SJCRH30 (cell line): ENCODE data around the gene PNPO. TPM values are rescaled to one million over a fixed set of nuclear protein-coding genes. Genes with fewer than 3 reads are reported as not detected.
"Not testable (repeated sequence)": the region's sequence is repeated elsewhere in the genome, so short reads cannot be mapped to it uniquely, and the experiment has no call there.

ENCODE experiments used
- DNase-seq, 2 experiments: peaks; one replicate each; pipeline ENCODE4 v3.0.0-alpha.2; 2015 to 2020
- H3K27ac ChIP-seq: fragments of 250-450 bp; sonication (Bioruptor Pico); 2 replicates; pipeline ENCODE4 v1.5.1; 2020; ENCODE audit warnings: mild to moderate bottlenecking, moderate library complexity
- H3K27me3 ChIP-seq: fragments of 250-450 bp; sonication (Bioruptor Pico); 2 replicates; pipeline ENCODE4 v1.5.1; 2020; ENCODE audit warnings: mild to moderate bottlenecking, moderate library complexity
- H3K36me3 ChIP-seq: fragments of 250-450 bp; sonication (Bioruptor Pico); 2 replicates; pipeline ENCODE4 v1.5.1; 2020; ENCODE audit warnings: mild to moderate bottlenecking, moderate library complexity
- H3K4me1 ChIP-seq: fragments of 250-450 bp; sonication (Bioruptor Pico); 2 replicates; pipeline ENCODE4 v1.5.1; 2020; ENCODE audit warnings: mild to moderate bottlenecking, moderate library complexity
- H3K4me3 ChIP-seq: fragments of 250-450 bp; sonication (Bioruptor Pico); 2 replicates; pipeline ENCODE4 v1.5.1; 2020; ENCODE audit warnings: mild to moderate bottlenecking, moderate library complexity
- H3K9me3 ChIP-seq: fragments of 250-450 bp; sonication (Bioruptor Pico); replicated peaks from 2 replicates; pipeline ENCODE4 v1.5.1; 2020; ENCODE audit warnings: mild to moderate bottlenecking, moderate library complexity
- total RNA-seq: library from RNA; depleted of rRNA; stranded (reverse); fragments of >200 nt; shearing (Covaris generic); gene quantifications from 2 replicates; pipeline ENCODE4 v1.2.3, GENCODE V29; 2014

PNPO gene
- total RNA-seq, 1 experiment from 2014 or later = 9.7 TPM

DNA sequence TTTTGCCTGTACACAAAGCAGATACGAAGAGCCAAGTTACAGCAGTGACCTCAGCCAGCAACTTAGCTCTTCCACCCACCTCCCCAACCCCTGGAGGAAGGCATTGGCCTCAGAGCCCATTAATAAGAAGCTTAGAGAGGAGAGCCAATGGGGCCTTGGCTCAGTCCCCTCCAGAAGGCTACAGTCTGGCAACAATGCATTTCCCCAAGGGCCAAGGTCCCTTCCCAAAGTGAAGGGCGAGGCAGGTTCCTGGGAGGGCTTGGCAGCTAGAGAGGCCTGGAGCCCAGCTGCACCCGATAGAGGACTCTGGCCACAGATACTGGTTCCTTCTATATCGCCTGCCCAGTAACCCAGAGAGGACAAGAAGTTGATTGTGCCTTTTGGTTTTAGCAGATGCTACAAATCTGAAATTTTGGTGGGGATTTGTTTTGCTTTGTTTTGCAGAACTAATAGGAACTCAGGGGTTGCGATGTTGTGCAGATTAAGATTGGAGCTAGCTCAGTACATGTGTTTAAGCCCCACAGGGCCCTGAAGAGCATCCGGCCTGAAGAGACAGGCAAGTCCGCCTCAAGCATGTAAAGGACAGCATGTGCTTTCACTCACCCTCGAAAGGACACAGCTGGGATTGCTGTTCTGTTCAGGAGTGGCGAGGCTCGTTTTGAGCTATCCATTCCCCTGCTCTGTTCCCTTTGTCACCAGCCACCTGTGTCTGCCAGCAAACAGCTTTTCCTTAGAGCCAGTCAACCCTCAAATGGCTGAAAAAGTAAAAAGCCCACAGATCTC lies 12.0 kb upstream of the PNPO start:
- no peak overlapping the region for H3K27ac ChIP-seq
- no peaks in the 10 kb centered on the region for H3K9me3 ChIP-seq
- H3K27me3 ChIP-seq = no peaks in the 10 kb centered on the region
- H3K4me3 ChIP-seq = no peak overlapping the region
- peaks cover 2% of the 10 kb centered on the region for H3K4me1 ChIP-seq
- no peak for DNase-seq
- H3K36me3 ChIP-seq = peaks cover 10% of the 10 kb centered on the region

GRCh38 chr17:47931848-47932247 lies 9.5 kb upstream of the PNPO start:
- H3K27me3 ChIP-seq = no peaks in the 10 kb centered on the region
- no peaks in the 10 kb centered on the region for H3K9me3 ChIP-seq
- no peak for DNase-seq
- H3K4me3 ChIP-seq = no peak overlapping the region
- H3K27ac ChIP-seq = no peak overlapping the region
- peaks cover 16% of the 10 kb centered on the region for H3K4me1 ChIP-seq
- H3K36me3 ChIP-seq = peaks cover 4% of the 10 kb centered on the region; the same call in 1 of the 2 replicates

GRCh38 chr17:47934856-47935255 lies 6.5 kb upstream of the PNPO start:
- Histone ChIP-seq H3K9me3 (no peaks in the 10 kb centered on the region), H3K36me3 (no peaks in the 10 kb centered on the region; the same call in 1 of the 2 replicates), H3K27me3 (no peaks in the 10 kb centered on the region), H3K4me3 (no peak overlapping the region), H3K27ac (no peak overlapping the region), H3K4me1 (peaks cover 16% of the 10 kb centered on the region)
- peak; percentile 50 to 66 for DNase-seq

DNA sequence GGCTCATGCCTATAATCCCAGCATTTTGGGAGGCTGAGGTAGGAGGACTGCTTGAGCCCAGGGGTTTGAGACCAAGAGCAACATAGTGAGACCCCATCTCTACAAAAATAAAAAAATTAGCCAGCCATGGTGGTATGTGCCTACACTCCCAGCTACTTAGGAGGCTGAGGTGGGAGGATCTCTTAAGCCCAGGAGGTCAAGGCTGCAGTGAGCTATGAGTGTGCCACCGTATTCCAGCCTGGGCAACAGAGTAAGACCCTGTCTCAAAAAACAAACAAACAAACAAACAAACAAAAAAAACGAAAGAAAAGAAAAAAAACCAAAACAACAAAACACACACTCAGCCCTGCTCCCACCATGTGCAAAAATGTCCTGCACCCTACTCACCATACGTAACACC lies 5.9 kb upstream of the PNPO start:
- H3K27me3 ChIP-seq, H3K9me3 ChIP-seq, H3K36me3 ChIP-seq, DNase-seq, H3K27ac ChIP-seq, H3K4me3 ChIP-seq: not testable (repeated sequence)
- H3K4me1 ChIP-seq = peaks cover 16% of the 10 kb centered on the region

GRCh38 chr17:47935961-47936360 lies 5.4 kb upstream of the PNPO start:
- Histone ChIP-seq H3K4me3 (no peak overlapping the region), H3K27ac (no peak overlapping the region), H3K9me3 (no peaks in the 10 kb centered on the region), H3K4me1 (peaks cover 19% of the 10 kb centered on the region), H3K27me3 (no peaks in the 10 kb centered on the region), H3K36me3 (no peaks in the 10 kb centered on the region)
- DNase-seq = peak; percentile 41 to 46

DNA sequence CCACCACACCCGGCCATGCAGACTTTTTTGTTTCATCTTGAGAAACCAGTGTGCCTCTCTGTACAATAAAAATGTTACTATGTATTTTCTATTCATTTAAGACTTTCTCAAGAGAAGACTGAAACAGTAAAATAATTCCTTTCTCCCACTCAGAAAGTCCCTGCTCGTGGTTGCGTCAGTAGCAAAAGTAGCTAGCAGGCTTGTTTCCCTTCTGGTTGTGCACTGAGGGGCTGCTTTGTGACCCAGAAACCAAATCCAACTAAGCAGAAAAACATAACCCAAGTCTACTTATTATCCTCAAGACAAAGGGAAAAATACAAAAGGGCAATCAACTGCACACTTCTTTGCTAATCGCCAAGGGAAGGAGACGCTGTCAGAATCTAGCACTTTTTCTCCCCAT lies 3.4 kb upstream of the PNPO start:
- H3K36me3 ChIP-seq = no peaks in the 10 kb centered on the region
- no peaks in the 10 kb centered on the region for H3K27me3 ChIP-seq
- H3K9me3 ChIP-seq = no peaks in the 10 kb centered on the region
- no peak overlapping the region for H3K4me3 ChIP-seq
- H3K27ac ChIP-seq = no peak overlapping the region
- peaks cover 22% of the 10 kb centered on the region for H3K4me1 ChIP-seq
- DNase-seq = no peak

- H3K4me1 ChIP-seq = peaks cover 6% of the 10 kb centered on the region; the same call in 1 of the 2 replicates
- no peak overlapping the region for H3K27ac ChIP-seq
- H3K4me3 ChIP-seq = peak overlapping the region; percentile 70
- no peaks in the 10 kb centered on the region for H3K36me3 ChIP-seq
- H3K9me3 ChIP-seq = no peaks in the 10 kb centered on the region
- no peaks in the 10 kb centered on the region for H3K27me3 ChIP-seq
- DNase-seq = no peak
Measured at GRCh38 chr17:47942096-47942510, 732 bp downstream of the PNPO start.

GRCh38 chr17:47942568-47942967 lies 1.2 kb downstream of the PNPO start:
- no peak overlapping the region for H3K27ac ChIP-seq
- peaks cover 6% of the 10 kb centered on the region; the same call in 1 of the 2 replicates for H3K4me1 ChIP-seq
- no peak for DNase-seq
- no peaks in the 10 kb centered on the region for H3K27me3 ChIP-seq
- H3K9me3 ChIP-seq = no peaks in the 10 kb centered on the region
- no peaks in the 10 kb centered on the region for H3K36me3 ChIP-seq
- no peak overlapping the region for H3K4me3 ChIP-seq

- H3K27me3 ChIP-seq = no peaks in the 10 kb centered on the region
- H3K36me3 ChIP-seq = no peaks in the 10 kb centered on the region
- no peaks in the 10 kb centered on the region for H3K9me3 ChIP-seq
- no peak overlapping the region for H3K27ac ChIP-seq
- no peak overlapping the region for H3K4me3 ChIP-seq
- no peak for DNase-seq
- peaks cover 6% of the 10 kb centered on the region; the same call in 1 of the 2 replicates for H3K4me1 ChIP-seq
Measured at GRCh38 chr17:47945080-47945479, 3.7 kb downstream of the PNPO start.

- no peak overlapping the region for H3K4me3 ChIP-seq
- H3K27ac ChIP-seq = no peak overlapping the region
- H3K4me1 ChIP-seq = peaks cover 5% of the 10 kb centered on the region; the same call in 1 of the 2 replicates
- H3K27me3 ChIP-seq = no peaks in the 10 kb centered on the region
- no peaks in the 10 kb centered on the region for H3K9me3 ChIP-seq
- no peak for DNase-seq
- no peaks in the 10 kb centered on the region for H3K36me3 ChIP-seq
Measured at GRCh38 chr17:47945529-47946508, 4.4 kb downstream of the PNPO start.

GRCh38 chr17:47946516-47946915 lies 5.1 kb downstream of the PNPO start:
- no peak for DNase-seq
- no peaks in the 10 kb centered on the region for H3K36me3 ChIP-seq
- H3K4me1 ChIP-seq = peaks cover 3% of the 10 kb centered on the region; the same call in 1 of the 2 replicates
- H3K27ac ChIP-seq = no peak overlapping the region
- H3K9me3 ChIP-seq = no peaks in the 10 kb centered on the region
- H3K27me3 ChIP-seq = no peaks in the 10 kb centered on the region
- no peak overlapping the region for H3K4me3 ChIP-seq

DNA sequence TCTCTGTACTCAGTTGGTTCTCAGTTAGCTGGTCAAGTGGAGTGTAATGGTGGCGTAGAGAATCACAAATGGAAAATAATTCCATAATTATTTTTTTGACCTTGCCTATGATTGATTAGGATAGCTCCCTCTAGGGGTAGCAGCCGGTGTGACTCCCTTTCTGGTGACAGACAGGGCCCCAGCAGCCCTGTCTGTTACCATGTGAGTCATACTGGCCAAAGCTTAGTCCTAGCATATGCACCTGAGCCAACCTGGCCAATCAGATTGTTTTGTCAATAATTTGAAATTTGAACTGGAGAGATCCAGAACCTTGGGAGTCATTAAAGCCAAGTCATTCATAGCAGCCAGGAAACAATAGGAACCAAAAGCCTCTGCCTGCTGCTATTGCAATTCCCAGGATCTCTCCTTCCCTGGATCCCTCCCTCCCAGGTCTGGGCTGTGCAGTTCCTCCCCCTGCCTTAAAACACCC lies 5.6 kb downstream of the PNPO start:
- Histone ChIP-seq H3K4me1 (peaks cover 3% of the 10 kb centered on the region; the same call in 1 of the 2 replicates), H3K9me3 (no peaks in the 10 kb centered on the region), H3K27ac (no peak overlapping the region), H3K4me3 (no peak overlapping the region), H3K36me3 (no peaks in the 10 kb centered on the region), H3K27me3 (no peaks in the 10 kb centered on the region)
- DNase-seq = peak; percentile 73 to 76

- no peaks in the 10 kb centered on the region for H3K9me3 ChIP-seq
- H3K4me3 ChIP-seq = no peak overlapping the region
- no peak overlapping the region for H3K27ac ChIP-seq
- no peak for DNase-seq
- no peaks in the 10 kb centered on the region for H3K36me3 ChIP-seq
- no peaks in the 10 kb centered on the region for H3K4me1 ChIP-seq
- H3K27me3 ChIP-seq = no peaks in the 10 kb centered on the region
Measured at GRCh38 chr17:47948706-47949196, 7.4 kb downstream of the PNPO start.

GRCh38 chr17:47949197-47949759 lies 7.9 kb downstream of the PNPO start:
- Histone ChIP-seq H3K4me3 (peak overlapping the region; percentile 11; the same call in 1 of the 2 replicates), H3K4me1 (no peaks in the 10 kb centered on the region), H3K36me3 (no peaks in the 10 kb centered on the region), H3K27ac (no peak overlapping the region), H3K9me3 (no peaks in the 10 kb centered on the region), H3K27me3 (no peaks in the 10 kb centered on the region)
- peak; percentile 88 to 91 for DNase-seq
